ENCODE measurements around the gene TTLL11. TPM values are rescaled to one million over a fixed set of nuclear protein-coding genes. Genes with fewer than 3 reads are reported as not detected.

Gene TTLL11
- total RNA-seq, 1 donor from 2014 or later, result 0.75 TPM

DNA sequence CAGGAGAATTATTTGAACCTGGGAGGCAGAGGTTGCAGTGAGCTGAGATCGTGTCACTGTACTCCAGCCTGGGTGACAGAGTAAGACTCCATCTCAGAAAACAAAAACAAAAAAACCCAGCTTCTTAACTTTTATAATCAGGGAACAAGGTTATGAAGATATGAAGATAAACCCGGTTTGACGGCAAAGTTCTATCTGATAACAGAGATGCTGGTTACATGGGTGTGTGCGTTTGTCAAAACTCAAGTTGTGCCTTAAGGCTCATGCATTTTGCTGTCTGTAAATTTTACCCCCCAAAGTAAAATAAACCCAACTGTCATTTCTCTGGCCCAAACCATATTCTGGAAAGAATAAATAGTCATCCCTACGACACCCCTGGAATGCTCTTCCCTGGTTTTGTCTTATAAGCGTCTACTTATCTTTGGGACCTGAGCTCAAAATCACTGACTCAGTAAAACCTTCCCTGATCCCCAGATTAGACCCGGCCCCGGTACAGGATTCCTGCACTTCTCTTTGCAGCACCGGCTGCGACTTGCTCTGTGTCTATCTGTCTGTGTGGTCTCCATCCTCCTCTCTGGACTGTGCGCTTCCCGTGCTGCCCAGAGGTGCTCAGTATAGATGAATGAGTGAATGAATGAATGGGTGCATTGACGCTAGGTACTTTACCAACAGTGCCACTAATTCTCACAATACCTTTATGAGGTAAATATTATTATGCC, 269.5 kb downstream of the TTLL11 start:
- Histone ChIP-seq H3K9me3 (ENCODE audit: low read depth) (no peaks in the 10 kb centered on the region), H3K27me3 (no peaks in the 10 kb centered on the region), H3F3A (ENCODE audit: low read depth) (peaks cover 23% of the 10 kb centered on the region), H3K79me2 (ENCODE audit: low read depth) (no peaks in the 10 kb centered on the region), H3K36me3 (no peaks in the 10 kb centered on the region), H3K4me1 (peaks cover 20% of the 10 kb centered on the region), H3K9ac (no peak overlapping the region), H4K20me1 (ENCODE audit: low read depth) (no peaks in the 10 kb centered on the region), H3K27ac (no peak overlapping the region), H3K4me3 (no peak overlapping the region), H2AFZ (replicated peaks) (no peak overlapping the region), H3K4me2 (no peak overlapping the region)
- no peak for DNase-seq (ENCODE audit: low spot score)
- H3K27me3 Mint-ChIP-seq (ENCODE audit: insufficient read depth, low read depth), result peaks cover 8% of the 10 kb centered on the region
- H3K36me3 Mint-ChIP-seq, result no peaks in the 10 kb centered on the region
- H3K9me3 Mint-ChIP-seq, result no peaks in the 10 kb centered on the region
- peak overlapping the region; percentile 62 for H3K27ac Mint-ChIP-seq
- peaks cover 32% of the 10 kb centered on the region for H3K4me1 Mint-ChIP-seq
- TF ChIP-seq, protein P1, sequence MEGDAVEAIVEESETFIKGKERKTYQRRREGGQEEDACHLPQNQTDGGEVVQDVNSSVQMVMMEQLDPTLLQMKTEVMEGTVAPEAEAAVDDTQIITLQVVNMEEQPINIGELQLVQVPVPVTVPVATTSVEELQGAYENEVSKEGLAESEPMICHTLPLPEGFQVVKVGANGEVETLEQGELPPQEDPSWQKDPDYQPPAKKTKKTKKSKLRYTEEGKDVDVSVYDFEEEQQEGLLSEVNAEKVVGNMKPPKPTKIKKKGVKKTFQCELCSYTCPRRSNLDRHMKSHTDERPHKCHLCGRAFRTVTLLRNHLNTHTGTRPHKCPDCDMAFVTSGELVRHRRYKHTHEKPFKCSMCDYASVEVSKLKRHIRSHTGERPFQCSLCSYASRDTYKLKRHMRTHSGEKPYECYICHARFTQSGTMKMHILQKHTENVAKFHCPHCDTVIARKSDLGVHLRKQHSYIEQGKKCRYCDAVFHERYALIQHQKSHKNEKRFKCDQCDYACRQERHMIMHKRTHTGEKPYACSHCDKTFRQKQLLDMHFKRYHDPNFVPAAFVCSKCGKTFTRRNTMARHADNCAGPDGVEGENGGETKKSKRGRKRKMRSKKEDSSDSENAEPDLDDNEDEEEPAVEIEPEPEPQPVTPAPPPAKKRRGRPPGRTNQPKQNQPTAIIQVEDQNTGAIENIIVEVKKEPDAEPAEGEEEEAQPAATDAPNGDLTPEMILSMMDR (IDR thresholded peaks at IDR 0.05), result no peak
- TF ChIP-seq EZH2phosphoT487 (IDR thresholded peaks at IDR 0.05) (no peak), EZH2 (IDR thresholded peaks at IDR 0.05) (no peak)
- no peak overlapping the region for H3K4me3 Mint-ChIP-seq

DNA sequence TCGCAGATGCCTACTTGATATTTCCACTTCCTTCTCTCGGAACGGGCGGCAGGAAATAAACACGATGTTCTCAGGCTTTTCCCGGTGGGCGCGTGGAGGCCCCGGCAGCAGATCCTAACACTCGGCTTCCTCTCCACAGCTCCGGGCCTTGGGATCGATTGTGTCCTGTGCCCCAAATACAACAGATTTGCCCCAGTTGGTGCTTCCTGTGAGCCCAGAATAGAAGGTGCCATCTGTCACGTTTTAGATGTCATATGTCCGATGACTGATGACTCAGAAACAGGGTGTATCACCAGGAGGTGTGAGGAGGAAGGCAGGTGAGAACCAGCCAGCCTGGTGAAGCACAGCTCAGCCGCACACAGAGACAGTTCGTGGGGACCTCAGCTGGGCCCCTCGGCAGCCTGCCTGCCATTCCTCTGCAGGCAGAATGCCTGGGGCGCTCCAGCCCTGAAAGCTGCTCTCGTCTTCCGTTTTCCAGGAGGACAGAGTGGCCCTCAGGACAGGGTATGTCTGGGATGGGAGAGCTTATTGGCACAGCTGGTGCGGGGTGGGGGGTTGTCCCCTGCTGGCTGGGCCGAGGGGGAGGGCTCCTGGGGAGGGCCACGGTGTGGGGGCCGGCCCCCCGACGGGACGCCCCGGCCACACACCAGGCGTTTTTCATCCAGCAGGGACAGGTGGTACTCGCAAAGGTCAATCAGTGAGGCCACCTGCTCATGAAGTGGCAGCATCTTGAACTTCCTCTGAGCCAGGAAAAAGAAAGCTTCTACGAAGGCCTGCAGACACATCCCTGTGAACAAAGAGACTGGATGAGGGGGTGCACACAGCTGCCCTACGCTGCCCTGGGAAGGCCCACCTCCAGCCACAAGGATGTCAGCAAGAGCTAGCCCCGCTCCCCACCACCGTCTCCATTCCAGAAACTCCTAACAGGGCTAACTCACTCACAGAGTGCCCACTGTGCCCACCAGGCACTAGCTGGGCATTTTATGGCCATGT, 270.7 kb downstream of the TTLL11 start:
- Histone ChIP-seq H3K9ac (no peak overlapping the region), H3K27me3 (no peaks in the 10 kb centered on the region), H3K36me3 (no peaks in the 10 kb centered on the region), H3K9me3 (ENCODE audit: low read depth) (no peaks in the 10 kb centered on the region), H3K27ac (no peak overlapping the region), H3K79me2 (ENCODE audit: low read depth) (no peaks in the 10 kb centered on the region), H3F3A (ENCODE audit: low read depth) (peaks cover 23% of the 10 kb centered on the region), H3K4me2 (no peak overlapping the region), H3K4me3 (no peak overlapping the region), H3K4me1 (peaks cover 20% of the 10 kb centered on the region), H4K20me1 (ENCODE audit: low read depth) (no peaks in the 10 kb centered on the region), H2AFZ (replicated peaks) (no peak overlapping the region)
- Mint-ChIP-seq H3K4me3 (no peak overlapping the region), H3K36me3 (no peaks in the 10 kb centered on the region), H3K9me3 (no peaks in the 10 kb centered on the region), H3K27ac (peak overlapping the region; percentile 79), H3K27me3 (ENCODE audit: insufficient read depth, low read depth) (peaks cover 10% of the 10 kb centered on the region), H3K4me1 (peaks cover 45% of the 10 kb centered on the region)
- no peak for TF ChIP-seq EZH2 (IDR thresholded peaks at IDR 0.05)
- TF ChIP-seq, protein P1 (IDR thresholded peaks at IDR 0.05), result no peak
- DNase-seq (ENCODE audit: low spot score), result no peak

DNA sequence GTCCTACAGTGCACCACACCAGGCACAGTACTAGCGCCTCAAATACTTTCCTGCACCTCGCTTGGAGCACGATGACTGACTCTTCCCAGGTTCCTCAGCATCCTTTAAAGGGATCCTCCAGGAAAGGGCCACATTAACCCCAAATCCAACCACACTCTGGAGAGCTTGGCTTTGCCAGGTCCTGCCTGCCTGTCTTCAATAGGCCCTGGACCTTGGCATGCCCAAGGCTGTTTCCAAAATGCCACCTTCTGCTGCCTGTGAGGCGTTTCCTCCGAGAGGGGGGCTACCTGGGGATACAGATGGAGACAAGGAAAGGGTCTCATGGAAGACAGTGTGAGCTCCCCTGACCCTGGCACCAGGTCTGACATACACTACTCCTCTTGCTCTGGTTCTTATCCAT, 271.8 kb downstream of the TTLL11 start:
- Mint-ChIP-seq H3K27ac (peak overlapping the region; percentile 69), H3K4me1 (peaks cover 55% of the 10 kb centered on the region), H3K27me3 (ENCODE audit: insufficient read depth, low read depth) (peaks cover 16% of the 10 kb centered on the region), H3K9me3 (no peaks in the 10 kb centered on the region), H3K36me3 (no peaks in the 10 kb centered on the region), H3K4me3 (peak overlapping the region; percentile 72)
- Histone ChIP-seq H3F3A (ENCODE audit: low read depth) (peaks cover 23% of the 10 kb centered on the region), H3K9me3 (ENCODE audit: low read depth) (no peaks in the 10 kb centered on the region), H3K4me3 (no peak overlapping the region), H3K27me3 (no peaks in the 10 kb centered on the region), H3K4me2 (no peak overlapping the region), H3K36me3 (no peaks in the 10 kb centered on the region), H3K4me1 (peaks cover 20% of the 10 kb centered on the region), H3K27ac (no peak overlapping the region), H4K20me1 (ENCODE audit: low read depth) (no peaks in the 10 kb centered on the region), H3K79me2 (ENCODE audit: low read depth) (no peaks in the 10 kb centered on the region), H3K9ac (no peak overlapping the region), H2AFZ (replicated peaks) (no peak overlapping the region)
- no peak for DNase-seq (ENCODE audit: low spot score)
- no peak for TF ChIP-seq EZH2 (IDR thresholded peaks at IDR 0.05)
- TF ChIP-seq EZH2phosphoT487 (IDR thresholded peaks at IDR 0.05), result no peak
- TF ChIP-seq, protein P1 (IDR thresholded peaks at IDR 0.05), result no peak

Measured in neural progenitor cell (in vitro differentiated cells).